ENCODE measurements around the gene LRRC56. TPM values are rescaled to one million over a fixed set of nuclear protein-coding genes. Genes with fewer than 3 reads are reported as not detected.

The LRRC56 gene
- total and polyA plus RNA-seq, 2 of the 13 experiments (the other 11 are each of a cell fraction or from before 2014, with no cell fraction given), result 0.11 to 0.29 TPM

GRCh38 chr11:554428-555226 is 17.3 kb downstream of the LRRC56 start (continued):
- TF ChIP-seq ZBTB40 (IDR thresholded peaks at IDR 0.05), result no peak
- 0 out of 2 replicates have a peak, but pooled peaks have one; percentile 27 for TF ChIP-seq ZBTB40 (CRISPR knock-in tag; IDR thresholded peaks at IDR 0.05)
- TF ChIP-seq ELF1 (CRISPR knock-in tag; IDR thresholded peaks at IDR 0.05), result peak; percentile 65
- peak; percentile 30; the same call in 1 of the 2 replicates for TF ChIP-seq FOXO1 (CRISPR knock-in tag; IDR thresholded peaks at IDR 0.05)
- TF ChIP-seq FOXA3 (CRISPR knock-in tag; IDR thresholded peaks at IDR 0.05), result 0 out of 2 replicates have a peak, but pooled peaks have one; percentile 12
- TF ChIP-seq GABPB1 (CRISPR knock-in tag; IDR thresholded peaks at IDR 0.05), result peak; percentile 78
- 0 out of 2 replicates have a peak, but pooled peaks have one; percentile 45 for TF ChIP-seq SP5 (CRISPR knock-in tag; IDR thresholded peaks at IDR 0.05; ENCODE audit: borderline replicate concordance, low read depth)
- 0 out of 2 replicates have a peak, but pooled peaks have one; percentile 19 for TF ChIP-seq PCBP1 (IDR thresholded peaks at IDR 0.05; ENCODE audit: borderline replicate concordance, low read depth, low read length)
- peak; percentile 62; the same call in 1 of the 2 replicates for TF ChIP-seq RAD21 (CRISPR knock-in tag; IDR thresholded peaks at IDR 0.05)
- TF ChIP-seq SP1 (IDR thresholded peaks at IDR 0.05), result no peak
- 0 out of 2 replicates have a peak, but pooled peaks have one; percentile 25 for TF ChIP-seq SP1 (CRISPR knock-in tag; IDR thresholded peaks at IDR 0.05)
- TF ChIP-seq THRA (CRISPR knock-in tag; IDR thresholded peaks at IDR 0.05; ENCODE audit: borderline replicate concordance), result peak; percentile 34; the same call in 1 of the 2 replicates
- TF ChIP-seq HNRNPH1 (optimal IDR thresholded peaks at IDR 0.05; ENCODE audit: low read depth, low read length), result no peak
- no peak for TF ChIP-seq KLF13 (CRISPR knock-in tag; IDR thresholded peaks at IDR 0.05)
- peak; percentile 52; the same call in 1 of the 2 replicates for TF ChIP-seq ZBTB38 (CRISPR knock-in tag; IDR thresholded peaks at IDR 0.05)
- no peak for TF ChIP-seq NR2F6 (IDR thresholded peaks at IDR 0.05)
- 0 out of 2 replicates have a peak, but pooled peaks have one; percentile 33 for TF ChIP-seq NR2F6 (CRISPR knock-in tag; IDR thresholded peaks at IDR 0.05)
- TF ChIP-seq ZNF780A (CRISPR knock-in tag; IDR thresholded peaks at IDR 0.05), result 0 out of 2 replicates have a peak, but pooled peaks have one; percentile 38
- TF ChIP-seq DNMT1 (CRISPR knock-in tag; IDR thresholded peaks at IDR 0.05), result 0 out of 2 replicates have a peak, but pooled peaks have one; percentile 37
- TF ChIP-seq GATAD1 (CRISPR knock-in tag; IDR thresholded peaks at IDR 0.05), result 0 out of 2 replicates have a peak, but pooled peaks have one; percentile 15
- no peak for TF ChIP-seq NONO (IDR thresholded peaks at IDR 0.05)
- peak; percentile 55; the same call in 1 of the 2 replicates for TF ChIP-seq NONO (CRISPR knock-in tag; conservative IDR thresholded peaks at IDR 0.05)
